GM19023 (cell line): ENCODE results near the gene C1orf210.

ENCODE experiments used
- ATAC-seq: cut with Tn5 transposase; IDR thresholded peaks from one replicate; pipeline ENCODE4 v1.9.1; 2021; ENCODE audit warnings: mild to moderate bottlenecking, moderate library complexity; ENCODE audit not compliant: unreplicated experiment

Gene C1orf210

GRCh38 chr1:43285269-43285990, at the start of gene C1orf210:
TSS of gene C1orf210 (minus strand) at chr1:43285581. CDS start at chr1:43283270, 2,311 bp downstream.
- ATAC-seq: no peak

- no peak for ATAC-seq
Observed at GRCh38 chr1:43334453-43335205, 49.2 kb upstream of the C1orf210 start.

GRCh38 chr1:43331688-43332087, 46.3 kb upstream of the C1orf210 start:
- ATAC-seq: no peak

GRCh38 chr1:43329995-43330751, 44.8 kb upstream of the C1orf210 start:
- ATAC-seq: no peak

GRCh38 chr1:43327549-43328292, 42.3 kb upstream of the C1orf210 start:
- ATAC-seq: no peak

GRCh38 chr1:43325381-43325780, 40.0 kb upstream of the C1orf210 start:
- ATAC-seq: no peak

GRCh38 chr1:43324810-43325209, 39.4 kb upstream of the C1orf210 start:
- ATAC-seq: no peak

GRCh38 chr1:43322506-43322905, 37.1 kb upstream of the C1orf210 start:
- no peak for ATAC-seq

- no peak for ATAC-seq
Observed at GRCh38 chr1:43321331-43321891, 36.0 kb upstream of the C1orf210 start.

GRCh38 chr1:43319766-43320165, 34.4 kb upstream of the C1orf210 start:
- ATAC-seq: no peak

- ATAC-seq: no peak
Observed at GRCh38 chr1:43319288-43319687, 33.9 kb upstream of the C1orf210 start.

- no peak for ATAC-seq
Observed at GRCh38 chr1:43318831-43319230, 33.5 kb upstream of the C1orf210 start.

- ATAC-seq: no peak
Observed at GRCh38 chr1:43317817-43318471, 32.6 kb upstream of the C1orf210 start.

GRCh38 chr1:43316738-43317520, 31.5 kb upstream of the C1orf210 start:
- no peak for ATAC-seq

- no peak for ATAC-seq
Observed at GRCh38 chr1:43315963-43316737, 30.8 kb upstream of the C1orf210 start.

GRCh38 chr1:43315481-43315880, 30.1 kb upstream of the C1orf210 start:
- no peak for ATAC-seq

- no peak for ATAC-seq
Observed at GRCh38 chr1:43314233-43314632, 28.9 kb upstream of the C1orf210 start.

GRCh38 chr1:43313771-43314170, 28.4 kb upstream of the C1orf210 start:
- ATAC-seq: no peak
